ENCODE measurements around the gene KDM5D. TPM values are rescaled to one million over a fixed set of nuclear protein-coding genes. Genes with fewer than 3 reads are reported as not detected.

The KDM5D gene
- 10 to 100 TPM in 2 of 4 donors, not detected in 2; 21.8 to 30.1 TPM for total RNA-seq

DNA sequence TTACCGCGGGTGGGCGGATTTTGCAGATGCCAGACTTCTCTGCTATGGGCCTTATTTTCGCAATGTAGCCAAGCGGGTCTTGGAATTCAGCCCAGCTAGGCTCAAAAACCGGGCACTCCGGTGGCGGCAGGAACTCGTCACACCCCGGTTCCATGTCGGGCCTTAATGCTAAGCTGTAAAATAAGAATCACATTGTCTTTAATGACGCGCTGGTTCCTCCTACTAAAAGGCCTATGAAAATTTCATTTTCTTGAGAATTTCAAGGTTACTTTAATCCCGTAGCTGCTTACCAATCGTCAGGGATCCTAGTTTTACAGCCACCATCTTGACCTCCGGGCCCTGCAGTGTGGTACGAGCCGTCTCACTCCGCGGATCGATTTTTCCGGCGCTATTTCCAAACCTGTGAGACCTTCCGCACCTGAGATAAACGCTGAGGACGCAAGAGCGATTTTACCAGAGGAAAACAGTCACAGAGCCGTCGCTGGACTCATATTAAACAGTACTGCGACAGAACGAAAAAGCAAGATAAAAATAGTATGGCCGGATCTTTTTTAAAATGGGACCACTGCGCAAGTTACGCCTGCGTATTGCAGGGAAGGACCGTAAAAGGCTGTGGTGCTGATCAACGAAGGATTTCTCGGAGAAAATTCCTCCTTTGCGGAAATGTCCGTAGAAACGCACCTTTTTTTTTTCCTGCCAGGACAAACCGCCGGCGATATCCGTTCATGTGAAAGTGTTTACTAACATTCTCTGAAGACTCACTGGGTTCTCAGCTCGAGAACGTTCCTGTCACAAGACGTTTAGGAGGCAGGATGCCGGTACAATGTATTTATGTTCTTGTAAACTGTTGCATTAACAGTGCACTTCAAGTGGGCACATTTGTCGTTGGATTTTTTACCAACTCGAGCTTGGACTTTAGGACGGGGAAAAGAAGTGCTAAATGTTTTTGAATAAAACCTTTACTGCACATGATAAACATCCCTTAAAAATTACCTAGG, at the start of gene KDM5D:
KDM5D (minus strand) TSS at position 346 of the 998 bp plus-strand sequence; CDS start at position 154, 192 bp downstream.
- intact Hi-C loops (cut with DNase I; ENCODE audit: low total_unique reads) (no loop called here), in situ Hi-C loops (cut with MboI; ENCODE audit: low sequenced_read_pairs in 4 of 4) (loop anchor here in 1 of 4 donors (25.0 kb wide), 2 partner anchors 182 to 818 kb away; no protein-coding TSS in a partner anchor)
- Histone ChIP-seq H3K27me3 (no peaks in the 10 kb centered on the region), H3K4me3 (peak within 1 kb of the TSS in 2 of 4 donors; percentile 60 to 63), H3K9me3 (no peaks in the 10 kb centered on the region), H3K4me1 (peaks cover 0 to 4% of the 10 kb centered on the region in 2 donors), H3K36me3 (no peaks in the 10 kb centered on the region), H3K27ac (peak within 1 kb of the TSS in 2 of 4 donors; percentile 88 to 93)
- TF ChIP-seq CTCF (IDR thresholded peaks at IDR 0.05 in 4 of 5, conservative IDR thresholded peaks at IDR 0.05 in 1 of 5) = no peak
- TF ChIP-seq POLR2A (IDR thresholded peaks at IDR 0.05) = no peak
- ATAC-seq (peak; percentile 88), DNase-seq (peak; percentile 26 to 62)

- in situ Hi-C loops (cut with MboI; ENCODE audit: low sequenced_read_pairs in 4 of 4) (no loop called here), intact Hi-C loops (cut with DNase I; ENCODE audit: low total_unique reads) (no loop called here)
- no peak for ATAC-seq
- Histone ChIP-seq H3K4me3 (no peak overlapping the region), H3K27me3 (no peaks in the 10 kb centered on the region), H3K36me3 (no peaks in the 10 kb centered on the region), H3K27ac (no peak overlapping the region), H3K9me3 (no peaks in the 10 kb centered on the region), H3K4me1 (no peaks in the 10 kb centered on the region)
- TF ChIP-seq POLR2A (IDR thresholded peaks at IDR 0.05) (no peak), CTCF (IDR thresholded peaks at IDR 0.05 in 4 of 5, conservative IDR thresholded peaks at IDR 0.05 in 1 of 5) (no peak)
- DNase-seq = no peak
Measured at GRCh38 chrY:19768375-19768774, 23.8 kb upstream of the KDM5D start.

- no peak for ATAC-seq
- peak overlapping the region in 2 of 4 donors; percentile 88 to 93 for H3K27ac ChIP-seq
Measured at GRCh38 chrY:19743331-19743730, 1.2 kb downstream of the KDM5D start.

DNA sequence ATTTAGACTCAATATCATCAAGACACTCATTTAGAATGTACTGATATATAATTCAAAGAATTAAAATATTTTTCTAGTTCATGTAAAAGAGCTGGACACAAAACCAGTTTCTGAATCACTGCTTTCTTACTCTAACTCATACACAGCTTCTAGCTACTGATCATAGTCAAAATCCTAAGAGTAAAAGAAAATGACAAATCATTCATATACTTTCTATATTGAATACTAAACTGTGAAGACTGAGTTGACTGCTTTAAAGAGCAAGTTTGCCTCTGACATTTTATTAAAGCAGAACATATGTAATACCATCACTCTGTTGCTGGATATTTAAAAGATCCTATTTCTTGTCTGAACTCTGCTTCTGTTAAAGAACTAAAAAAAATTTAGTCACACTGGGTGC, 2.4 kb downstream of the KDM5D start:
- TF ChIP-seq POLR2A (IDR thresholded peaks at IDR 0.05) (no peak), CTCF (IDR thresholded peaks at IDR 0.05 in 4 of 5, conservative IDR thresholded peaks at IDR 0.05 in 1 of 5) (no peak)
- ATAC-seq = no peak
- in situ Hi-C loops (cut with MboI; ENCODE audit: low sequenced_read_pairs in 4 of 4) = loop anchor here in 1 of 4 donors (25.0 kb wide), 2 partner anchors 180 to 820 kb away; no protein-coding TSS in a partner anchor

More at GRCh38 chrY:19743331-19743730, 1.2 kb downstream of the KDM5D start:
- no peaks in the 10 kb centered on the region for H3K27me3 ChIP-seq
- H3K4me3 ChIP-seq = peak overlapping the region in 2 of 4 donors; percentile 60 to 63
- intact Hi-C loops (cut with DNase I; ENCODE audit: low total_unique reads) = no loop called here
- TF ChIP-seq CTCF (IDR thresholded peaks at IDR 0.05 in 4 of 5, conservative IDR thresholded peaks at IDR 0.05 in 1 of 5) = no peak
- TF ChIP-seq POLR2A (IDR thresholded peaks at IDR 0.05) = no peak
- in situ Hi-C loops (cut with MboI; ENCODE audit: low sequenced_read_pairs in 4 of 4) = loop anchor here in 1 of 4 donors (25.0 kb wide), 2 partner anchors 181 to 819 kb away; no protein-coding TSS in a partner anchor
- no peaks in the 10 kb centered on the region for H3K36me3 ChIP-seq
- H3K4me1 ChIP-seq = peaks cover 0 to 7% of the 10 kb centered on the region in 2 donors
- no peaks in the 10 kb centered on the region for H3K9me3 ChIP-seq
- no peak for DNase-seq

More for the DNA sequence above, 2.4 kb downstream of the KDM5D start:
- DNase-seq = no peak
- intact Hi-C loops (cut with DNase I; ENCODE audit: low total_unique reads) = no loop called here
- Histone ChIP-seq H3K4me3 (no peak overlapping the region), H3K9me3 (no peaks in the 10 kb centered on the region), H3K27me3 (no peaks in the 10 kb centered on the region), H3K27ac (peak overlapping the region in 1 of 4 donors; percentile 88), H3K4me1 (peaks cover 0 to 7% of the 10 kb centered on the region in 2 donors), H3K36me3 (no peaks in the 10 kb centered on the region)
